ENCODE data around the gene HSPA12B.

DNA sequence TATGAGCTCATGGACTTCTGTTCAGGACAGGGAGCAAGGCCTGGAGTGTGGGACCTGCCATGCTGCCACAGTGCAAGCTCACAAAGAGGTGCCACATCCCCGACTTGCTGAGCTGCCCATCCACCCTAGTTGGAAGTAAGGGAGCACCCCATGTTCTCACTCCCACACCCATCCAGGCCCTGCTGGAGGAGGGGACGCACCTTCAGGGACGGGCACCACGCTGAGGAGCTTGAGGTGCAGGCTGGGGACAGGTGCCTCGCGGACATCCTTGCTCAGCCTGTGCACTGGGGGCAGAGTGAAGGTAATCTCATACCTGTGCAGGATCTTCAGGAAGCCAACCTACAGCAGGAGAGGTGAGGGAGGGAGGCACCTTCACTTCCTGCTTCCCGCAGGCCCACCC lies 22.8 kb downstream of the HSPA12B start:
- TF ChIP-seq EZH2 (IDR thresholded peaks at IDR 0.05; ENCODE audit: borderline replicate concordance, low read depth, low read length, severe bottlenecking) (no peak), POLR2A (IDR thresholded peaks at IDR 0.05; ENCODE audit: low read depth, low read length) (no peak), GATA2 (IDR thresholded peaks at IDR 0.05; ENCODE audit: insufficient read depth, insufficient read length, low read depth, low read length) (no peak), MYC (IDR thresholded peaks at IDR 0.05; ENCODE audit: low read depth, low read length) (no peak), JUN (IDR thresholded peaks at IDR 0.05; ENCODE audit: borderline replicate concordance, insufficient read depth, insufficient read length, low read depth) (no peak)
- TF ChIP-seq, protein P1, sequence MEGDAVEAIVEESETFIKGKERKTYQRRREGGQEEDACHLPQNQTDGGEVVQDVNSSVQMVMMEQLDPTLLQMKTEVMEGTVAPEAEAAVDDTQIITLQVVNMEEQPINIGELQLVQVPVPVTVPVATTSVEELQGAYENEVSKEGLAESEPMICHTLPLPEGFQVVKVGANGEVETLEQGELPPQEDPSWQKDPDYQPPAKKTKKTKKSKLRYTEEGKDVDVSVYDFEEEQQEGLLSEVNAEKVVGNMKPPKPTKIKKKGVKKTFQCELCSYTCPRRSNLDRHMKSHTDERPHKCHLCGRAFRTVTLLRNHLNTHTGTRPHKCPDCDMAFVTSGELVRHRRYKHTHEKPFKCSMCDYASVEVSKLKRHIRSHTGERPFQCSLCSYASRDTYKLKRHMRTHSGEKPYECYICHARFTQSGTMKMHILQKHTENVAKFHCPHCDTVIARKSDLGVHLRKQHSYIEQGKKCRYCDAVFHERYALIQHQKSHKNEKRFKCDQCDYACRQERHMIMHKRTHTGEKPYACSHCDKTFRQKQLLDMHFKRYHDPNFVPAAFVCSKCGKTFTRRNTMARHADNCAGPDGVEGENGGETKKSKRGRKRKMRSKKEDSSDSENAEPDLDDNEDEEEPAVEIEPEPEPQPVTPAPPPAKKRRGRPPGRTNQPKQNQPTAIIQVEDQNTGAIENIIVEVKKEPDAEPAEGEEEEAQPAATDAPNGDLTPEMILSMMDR (IDR thresholded peaks at IDR 0.05; ENCODE audit: extremely low read depth in 1 of 2, insufficient read depth in 1 of 2, low read depth in 1 of 2, low read length in 2 of 2) = no peak
- TF ChIP-seq, protein P2, sequence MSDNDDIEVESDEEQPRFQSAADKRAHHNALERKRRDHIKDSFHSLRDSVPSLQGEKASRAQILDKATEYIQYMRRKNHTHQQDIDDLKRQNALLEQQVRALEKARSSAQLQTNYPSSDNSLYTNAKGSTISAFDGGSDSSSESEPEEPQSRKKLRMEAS (IDR thresholded peaks at IDR 0.05; ENCODE audit: insufficient read depth, insufficient read length) = no peak
